Measurements from ENCODE around the gene GDF10. TPM values are rescaled to one million over a fixed set of nuclear protein-coding genes. Genes with fewer than 3 reads are reported as not detected.

Gene GDF10
- total and polyA plus RNA-seq, 2 of the 8 experiments (the other 6 are each of a cell fraction or from before 2014, with no cell fraction given), result 0.19 to 0.32 TPM

DNA sequence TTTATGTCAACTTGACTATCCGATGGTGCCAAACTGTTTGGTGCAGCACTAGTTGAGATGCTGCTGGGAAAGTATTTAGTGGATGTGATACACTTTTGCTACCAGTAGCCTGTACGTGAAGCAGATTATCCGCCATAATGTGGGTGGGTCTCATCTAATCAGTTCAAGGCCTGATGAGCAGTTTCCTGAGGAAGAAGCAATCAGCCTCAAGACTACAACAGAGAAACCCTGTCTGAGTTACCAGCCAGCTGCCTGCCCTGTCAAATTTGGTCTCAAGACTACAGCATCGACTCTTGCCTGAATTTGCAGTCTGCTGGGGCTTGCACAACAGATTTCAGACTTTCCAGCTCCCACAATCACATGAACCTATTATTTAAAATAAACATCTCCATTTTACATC, 37.3 kb downstream of the GDF10 start:
- no peak overlapping the region for H4K91ac ChIP-seq (replicated peaks; ENCODE audit: insufficient read length, low read length)
- H3K18ac ChIP-seq (ENCODE audit: extremely low read depth, low read length), result no peak overlapping the region
- no peak overlapping the region for H3K4me2 ChIP-seq (ENCODE audit: insufficient read depth in 1 of 2, low read depth in 2 of 2, low read length in 2 of 2)
- no peak overlapping the region for H3K4ac ChIP-seq (replicated peaks; ENCODE audit: insufficient read length, low read depth, low read length)
- no peak overlapping the region for H2AK5ac ChIP-seq (ENCODE audit: low read depth, low read length)
- no peaks in the 10 kb centered on the region for H3K9me3 ChIP-seq (ENCODE audit: insufficient read depth in 2 of 2, low read depth in 1 of 2, low read length in 1 of 2)
- H3K4me3 ChIP-seq (ENCODE audit: extremely low read depth in 1 of 4, insufficient read depth in 2 of 4, low read depth in 3 of 4, low read length in 4 of 4), result no peak overlapping the region
- H3K36me3 ChIP-seq (ENCODE audit: control insufficient read depth in 2 of 4, insufficient read depth in 4 of 4, low read length in 3 of 4), result no peaks in the 10 kb centered on the region
- no peak overlapping the region for H2BK15ac ChIP-seq (ENCODE audit: low read length)
- DNase-seq (ENCODE audit: low read depth in 1 of 2, low spot score in 2 of 2), result no peak
- WGBS, 2 experiments (ENCODE audit: extremely low coverage in 1 of 2, insufficient coverage in 1 of 2, insufficient read length in 1 of 2, insufficient replicate concordance in 2 of 2, low coverage in 1 of 2, low lambda C conversion rate in 2 of 2, missing lambda C conversion rate in 1 of 2), result 88% methylated on average over 4 of the region's 4 CpGs; no CpG with 5 or more reads in 1 of the 2 experiments
- ChIA-PET CTCF (ENCODE audit: partially characterized antibody) (no interaction called here), POLR2A (ENCODE audit: partially characterized antibody) (no interaction called here)
- H2BK120ac ChIP-seq (replicated peaks; ENCODE audit: low read depth, low read length), result no peak overlapping the region
- H3K4me1 ChIP-seq (replicated peaks in 1 of 4; ENCODE audit: control insufficient read depth in 3 of 4, insufficient read depth in 4 of 4, low read length in 3 of 4), result peaks cover 0 to 1% (median under 1%) of the 10 kb centered on the region in 4 experiments; a peak in 3 of 7 replicates
- no peaks in the 10 kb centered on the region for H3K79me1 ChIP-seq (ENCODE audit: low read depth, low read length)
- H3K56ac ChIP-seq (replicated peaks; ENCODE audit: insufficient read length, low read depth, low read length), result no peak overlapping the region
- no peak overlapping the region for H2BK12ac ChIP-seq (ENCODE audit: low read depth, low read length)
- H3K23me2 ChIP-seq (ENCODE audit: low read depth, low read length), result no peaks in the 10 kb centered on the region
- no peak overlapping the region for H4K8ac ChIP-seq (ENCODE audit: extremely low read depth, insufficient read depth, low read length)
- FAIRE-seq, result no peak
- no peak overlapping the region for H4K5ac ChIP-seq (ENCODE audit: insufficient read length, low read depth, low read length)
- no peak overlapping the region for H3K23ac ChIP-seq (ENCODE audit: insufficient read length)
- H4K20me1 ChIP-seq (replicated peaks in 1 of 2; ENCODE audit: control insufficient read depth in 1 of 2, insufficient read depth in 2 of 2, low read length in 2 of 2), result no peaks in the 10 kb centered on the region
- H3K79me2 ChIP-seq (ENCODE audit: control insufficient read depth in 1 of 2, insufficient read depth in 2 of 2, low read length in 2 of 2), result no peaks in the 10 kb centered on the region
- H3K27ac ChIP-seq (ENCODE audit: low read depth, low read length), result no peak overlapping the region
- no peak overlapping the region for H3K9ac ChIP-seq (replicated peaks in 1 of 4; ENCODE audit: extremely low read depth in 1 of 4, low read depth in 3 of 4, low read length in 3 of 4)
- no peaks in the 10 kb centered on the region for H3K27me3 ChIP-seq (replicated peaks in 1 of 4; ENCODE audit: control insufficient read depth in 3 of 4, extremely low read depth in 1 of 4, insufficient read depth in 3 of 4, low read length in 3 of 4)
- H3K14ac ChIP-seq (ENCODE audit: insufficient read length), result no peak overlapping the region
- no peak overlapping the region for H2AFZ ChIP-seq (ENCODE audit: low read length)
- no peak overlapping the region for H2BK5ac ChIP-seq (ENCODE audit: low read depth, low read length)
- H2BK20ac ChIP-seq (ENCODE audit: low read length), result no peak overlapping the region
- TF ChIP-seq POLR2AphosphoS5 (IDR thresholded peaks at IDR 0.05; ENCODE audit: low read depth, low read length), result no peak
- TF ChIP-seq SAP30 (IDR thresholded peaks at IDR 0.05; ENCODE audit: insufficient read depth, insufficient replicate concordance, low read length), result no peak
- TF ChIP-seq RBBP5 (IDR thresholded peaks at IDR 0.05; ENCODE audit: borderline replicate concordance, low read depth, low read length), result no peak
- no peak for TF ChIP-seq MAFK (IDR thresholded peaks at IDR 0.05; ENCODE audit: low read depth, low read length)
- no peak for TF ChIP-seq KDM4A (IDR thresholded peaks at IDR 0.05; ENCODE audit: low read depth, low read length, severe bottlenecking)
- no peak for TF ChIP-seq POLR2A (IDR thresholded peaks at IDR 0.05; ENCODE audit: control extremely low read depth in 1 of 2, low read depth in 2 of 2, low read length in 2 of 2)
- TF ChIP-seq, protein P1, sequence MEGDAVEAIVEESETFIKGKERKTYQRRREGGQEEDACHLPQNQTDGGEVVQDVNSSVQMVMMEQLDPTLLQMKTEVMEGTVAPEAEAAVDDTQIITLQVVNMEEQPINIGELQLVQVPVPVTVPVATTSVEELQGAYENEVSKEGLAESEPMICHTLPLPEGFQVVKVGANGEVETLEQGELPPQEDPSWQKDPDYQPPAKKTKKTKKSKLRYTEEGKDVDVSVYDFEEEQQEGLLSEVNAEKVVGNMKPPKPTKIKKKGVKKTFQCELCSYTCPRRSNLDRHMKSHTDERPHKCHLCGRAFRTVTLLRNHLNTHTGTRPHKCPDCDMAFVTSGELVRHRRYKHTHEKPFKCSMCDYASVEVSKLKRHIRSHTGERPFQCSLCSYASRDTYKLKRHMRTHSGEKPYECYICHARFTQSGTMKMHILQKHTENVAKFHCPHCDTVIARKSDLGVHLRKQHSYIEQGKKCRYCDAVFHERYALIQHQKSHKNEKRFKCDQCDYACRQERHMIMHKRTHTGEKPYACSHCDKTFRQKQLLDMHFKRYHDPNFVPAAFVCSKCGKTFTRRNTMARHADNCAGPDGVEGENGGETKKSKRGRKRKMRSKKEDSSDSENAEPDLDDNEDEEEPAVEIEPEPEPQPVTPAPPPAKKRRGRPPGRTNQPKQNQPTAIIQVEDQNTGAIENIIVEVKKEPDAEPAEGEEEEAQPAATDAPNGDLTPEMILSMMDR (IDR thresholded peaks at IDR 0.05; ENCODE audit: control extremely low read depth in 1 of 3, insufficient read depth in 1 of 3, low read depth in 1 of 3, low read length in 3 of 3), result no peak
- TF ChIP-seq ZNF274 (IDR thresholded peaks at IDR 0.05; ENCODE audit: borderline replicate concordance, extremely low read depth, low read length), result no peak
- TF ChIP-seq, protein P2, sequence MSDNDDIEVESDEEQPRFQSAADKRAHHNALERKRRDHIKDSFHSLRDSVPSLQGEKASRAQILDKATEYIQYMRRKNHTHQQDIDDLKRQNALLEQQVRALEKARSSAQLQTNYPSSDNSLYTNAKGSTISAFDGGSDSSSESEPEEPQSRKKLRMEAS (IDR thresholded peaks at IDR 0.05), result no peak
- no peak for TF ChIP-seq CREB1 (IDR thresholded peaks at IDR 0.05)
- no peak for TF ChIP-seq BACH1 (IDR thresholded peaks at IDR 0.05; ENCODE audit: low read length)
- TF ChIP-seq CBX8 (IDR thresholded peaks at IDR 0.05; ENCODE audit: borderline replicate concordance, low read depth, low read length), result no peak
